Middle frontal gyrus (tissue), 1 donor: ENCODE data around the gene NDUFB5.
"Not testable (repeated sequence)": the region's sequence is repeated elsewhere in the genome, so short reads cannot be mapped to it uniquely, and the experiment has no call there.

ENCODE experiments used
- DNase-seq: peaks from one replicate; pipeline ENCODE4 v3.0.0-alpha.2; 2015; ENCODE audit warnings: low spot score; ENCODE audit errors: extremely low spot score

NDUFB5 gene

DNA sequence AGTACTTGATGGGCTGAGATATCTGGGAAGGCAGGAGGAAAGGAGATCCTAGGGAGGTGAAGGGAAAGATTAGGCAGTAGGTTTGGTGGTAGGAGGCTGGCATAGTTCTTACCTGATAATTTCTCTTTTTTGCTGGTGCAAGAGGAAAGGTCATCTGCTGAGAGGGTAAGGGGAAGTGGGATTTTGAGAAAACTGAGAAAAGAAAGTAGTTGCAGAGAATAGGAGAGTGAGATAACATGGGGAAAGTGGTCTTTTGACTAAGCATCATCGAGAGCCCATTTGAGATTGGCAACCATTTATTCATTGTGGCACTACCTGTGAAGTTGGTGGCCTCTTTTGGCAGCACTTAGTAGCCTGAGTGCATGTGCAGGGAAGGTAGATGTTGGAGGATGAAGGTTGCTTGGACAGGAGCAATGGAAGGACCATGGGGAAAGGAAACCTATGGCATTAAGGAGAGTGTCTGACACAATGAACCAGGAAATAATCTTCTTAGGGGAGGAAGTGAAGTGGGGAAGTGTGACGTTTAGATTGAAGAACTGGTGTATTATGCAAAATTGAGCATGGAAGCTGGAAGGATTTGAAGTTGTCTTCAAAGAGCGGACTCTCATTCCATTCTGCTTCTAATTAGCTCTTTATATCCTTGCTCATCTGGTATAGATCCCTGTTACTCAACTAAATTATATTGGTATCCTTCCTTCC, 26.3 kb downstream of the NDUFB5 start:
- no peak for DNase-seq

DNA sequence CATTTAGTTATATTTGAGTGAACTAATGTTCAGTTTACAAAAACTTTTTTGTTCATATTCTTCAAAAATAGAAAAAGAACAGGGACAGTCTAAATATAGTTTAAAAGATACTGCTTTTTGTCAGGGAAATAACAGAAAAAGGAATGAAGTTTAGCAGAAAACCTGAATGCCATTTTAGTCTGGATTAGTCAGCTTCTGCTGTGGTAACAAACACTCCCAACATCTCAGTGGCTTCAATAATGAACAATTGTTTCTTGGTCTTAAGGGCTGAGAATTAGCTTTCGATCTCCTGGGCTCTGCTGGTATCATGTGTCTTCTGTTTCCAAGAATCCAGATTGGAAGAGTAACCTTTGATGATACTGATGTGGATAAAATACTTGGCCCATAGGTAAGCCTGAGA, 35.9 kb downstream of the NDUFB5 start:
- no peak for DNase-seq

- DNase-seq = no peak
Measured at GRCh38 chr3:179642871-179643270, 38.3 kb downstream of the NDUFB5 start.

- not testable (repeated sequence) for DNase-seq
Measured at GRCh38 chr3:179643837-179644236, 39.2 kb downstream of the NDUFB5 start.

DNA sequence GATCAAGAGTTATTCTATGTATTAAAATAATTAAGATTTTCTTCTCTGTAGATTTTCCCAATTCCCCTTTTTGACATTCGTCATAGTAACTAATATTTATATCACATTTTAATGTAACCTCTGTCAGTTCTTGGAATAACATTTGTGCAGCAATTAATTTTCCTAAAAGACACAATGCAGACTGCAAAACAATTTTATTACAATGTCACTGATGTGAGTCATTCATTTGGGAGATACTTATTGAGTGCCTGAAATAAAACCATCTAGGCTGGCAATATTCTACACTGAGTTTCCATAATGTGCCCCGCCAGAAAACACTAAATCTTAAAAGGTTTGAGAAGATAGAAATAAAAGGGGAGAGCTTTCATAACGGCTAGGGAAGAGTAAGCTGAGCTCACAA, 41.6 kb downstream of the NDUFB5 start:
- no peak for DNase-seq

- no peak for DNase-seq
Measured at GRCh38 chr3:179651687-179652446, 47.3 kb downstream of the NDUFB5 start.

DNA sequence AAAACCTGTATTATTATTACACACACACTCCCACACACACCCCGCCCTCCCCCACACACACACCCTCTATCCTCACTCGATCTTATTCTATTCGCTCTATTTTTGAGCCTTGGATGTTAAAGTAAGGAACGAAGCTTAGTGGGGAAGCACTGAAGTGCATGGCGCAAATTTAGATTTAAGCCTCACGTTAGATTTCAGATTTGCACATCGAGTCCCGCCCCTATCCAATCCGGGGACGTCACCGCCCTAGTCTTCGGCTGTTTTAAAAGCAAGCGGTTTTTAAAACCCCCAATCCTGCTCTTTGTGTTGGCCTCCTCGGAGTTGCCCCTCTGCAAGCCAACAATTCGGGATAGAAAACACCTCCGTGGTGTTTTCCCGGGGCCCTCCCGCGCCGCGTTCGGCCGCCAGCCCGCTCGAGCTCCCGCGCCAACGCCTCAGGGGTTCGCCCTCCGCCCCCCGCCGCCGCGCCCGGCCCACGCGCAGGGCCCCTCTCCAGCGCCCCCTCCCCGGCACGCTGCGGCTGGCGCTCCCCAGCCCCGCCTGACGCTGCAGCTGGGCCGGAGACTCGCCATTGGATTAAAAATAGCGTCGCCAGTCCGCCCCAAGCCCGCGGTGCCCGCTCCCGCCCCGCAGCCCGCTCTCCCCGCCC, 48.0 kb downstream of the NDUFB5 start, which contains the start of gene USP13:
Gene USP13 (plus strand): TSS at position 594 of the 649 bp plus-strand sequence. CDS start 186 bp downstream, outside the sequence.
- peak; percentile 56 for DNase-seq

- peak; percentile 38 for DNase-seq
Measured at GRCh38 chr3:179653096-179653797, 48.7 kb downstream of the NDUFB5 start.

DNA sequence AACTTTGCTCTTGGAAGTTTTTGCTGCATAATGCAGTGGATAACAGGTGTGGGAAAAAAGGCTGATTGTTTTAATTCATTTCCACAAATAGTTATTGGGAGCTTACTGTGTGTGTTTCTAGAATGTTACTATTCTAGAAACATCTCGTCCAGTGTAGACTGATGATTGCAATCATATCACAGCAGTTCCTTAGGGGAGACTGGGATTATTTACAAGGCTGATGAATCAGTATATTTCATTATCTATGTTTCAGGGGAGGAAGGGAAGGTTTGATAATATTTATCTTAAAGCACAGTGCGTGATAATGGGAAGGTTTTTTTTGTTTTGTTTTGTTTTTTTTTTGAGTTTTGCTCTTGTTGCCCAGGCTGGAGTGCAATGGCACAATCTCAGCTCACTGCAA, 50.6 kb downstream of the NDUFB5 start:
- DNase-seq = no peak

DNA sequence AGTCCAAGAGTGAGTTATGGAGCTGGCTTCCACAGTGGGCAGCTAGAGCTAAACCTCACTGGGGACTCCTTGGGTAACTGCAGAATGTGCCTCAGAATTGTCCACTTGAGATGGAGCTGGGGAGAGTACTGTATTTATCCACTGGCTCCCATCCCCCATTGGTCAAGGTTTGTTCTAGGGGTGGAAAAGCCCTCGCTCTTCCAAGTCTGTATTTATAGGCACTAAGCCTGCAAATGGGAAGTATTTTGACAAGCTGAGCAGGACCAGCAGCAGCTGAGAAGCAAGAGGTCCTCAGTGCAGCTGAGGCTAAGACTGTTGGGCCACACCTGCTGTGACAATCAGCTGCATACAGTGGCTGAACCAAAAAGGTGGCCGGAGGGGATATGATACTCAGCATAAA, 54.0 kb downstream of the NDUFB5 start:
- DNase-seq = no peak

GRCh38 chr3:179660872-179661271, 56.3 kb downstream of the NDUFB5 start:
- no peak for DNase-seq

GRCh38 chr3:179661777-179662176, 57.2 kb downstream of the NDUFB5 start:
- DNase-seq = no peak

DNA sequence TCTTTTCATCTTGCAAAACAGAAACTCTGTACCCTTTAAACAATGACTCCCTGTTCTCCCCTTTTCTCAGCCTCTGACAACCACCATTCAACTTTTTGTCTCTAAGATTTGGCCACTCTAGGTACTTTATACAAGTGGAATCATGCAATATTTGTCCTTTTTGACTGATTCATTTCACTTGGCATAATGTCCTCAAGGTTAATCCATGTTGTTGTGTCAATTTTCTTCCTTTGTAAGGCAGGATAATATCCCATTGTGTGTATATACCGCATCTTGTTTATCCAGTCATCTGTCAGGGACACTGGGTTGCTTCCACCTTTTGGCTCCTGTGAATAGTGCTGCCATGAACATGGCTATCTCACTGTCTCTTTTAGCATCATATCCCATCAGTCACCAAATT, 58.5 kb downstream of the NDUFB5 start:
- DNase-seq = no peak

DNA sequence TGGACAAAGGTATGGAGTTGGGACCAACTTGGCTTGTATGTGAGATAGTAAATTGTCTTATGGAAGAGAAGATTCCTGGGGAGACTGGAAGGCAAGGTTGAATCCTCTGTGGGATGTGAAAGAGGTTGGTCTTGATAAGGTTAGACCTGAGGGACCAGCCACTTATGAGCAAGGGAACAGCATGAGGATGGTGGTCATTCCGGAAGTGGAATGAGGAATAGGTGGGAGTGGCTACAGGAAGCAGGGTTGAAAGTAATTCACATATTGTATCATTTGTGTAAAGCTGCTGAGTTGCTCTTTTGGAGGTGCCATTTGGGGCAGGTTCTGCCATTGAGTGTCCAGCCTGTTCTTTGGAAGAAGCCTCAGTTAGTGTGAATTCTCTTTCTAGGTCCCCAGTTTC, 61.4 kb downstream of the NDUFB5 start:
- DNase-seq = no peak

DNA sequence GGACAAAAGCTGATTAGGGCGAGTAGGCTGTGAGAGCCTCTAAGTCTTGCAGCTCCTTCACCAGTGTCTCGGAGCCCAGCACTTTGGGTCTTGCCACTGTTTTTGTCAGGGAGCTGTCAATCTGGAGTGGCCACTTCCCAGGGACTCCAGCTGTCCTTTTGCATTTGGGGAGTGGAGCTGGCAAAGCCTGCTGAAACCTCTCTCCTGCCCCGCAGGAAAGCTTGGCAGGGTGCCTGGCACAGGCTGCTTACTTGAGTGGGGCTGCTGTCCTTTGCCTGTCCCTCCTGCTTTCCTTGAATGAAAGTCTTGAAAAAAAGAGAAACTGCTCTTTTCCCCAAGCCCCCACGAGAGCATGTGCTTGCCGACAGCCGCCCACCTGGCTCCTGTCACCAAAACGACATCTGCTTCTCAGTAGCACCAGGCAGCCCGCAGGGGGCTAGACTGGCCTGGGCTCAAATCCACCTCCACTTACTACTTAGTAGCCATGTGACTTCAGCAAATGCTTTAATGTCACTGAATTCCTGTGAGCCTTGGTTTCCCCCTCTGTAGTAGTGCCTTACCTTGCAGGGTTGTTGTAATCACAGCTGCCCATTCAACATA, 61.9 kb downstream of the NDUFB5 start:
- DNase-seq = peak; percentile 15

- no peak for DNase-seq
Measured at GRCh38 chr3:179668429-179668828, 63.8 kb downstream of the NDUFB5 start.

- no peak for DNase-seq
Measured at GRCh38 chr3:179670311-179670710, 65.7 kb downstream of the NDUFB5 start.

DNA sequence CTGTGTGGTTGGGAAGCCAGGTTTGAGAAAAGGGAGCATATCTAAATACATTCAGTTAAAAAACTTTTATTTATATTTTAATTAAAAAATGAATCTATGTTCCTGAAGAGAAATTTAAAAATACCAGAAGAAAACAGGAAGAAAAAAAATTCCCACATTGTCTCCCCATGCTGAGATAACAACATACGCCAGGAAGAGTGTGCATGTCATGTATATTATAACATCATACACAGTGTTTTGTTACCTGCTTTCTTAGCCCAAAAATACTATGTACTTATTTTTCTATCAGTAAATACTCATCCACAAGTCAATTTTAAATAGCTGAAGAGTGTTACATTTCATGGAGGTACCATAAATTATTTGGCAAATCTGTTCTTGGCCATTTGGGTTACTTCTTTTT, 66.7 kb downstream of the NDUFB5 start:
- no peak for DNase-seq

DNA sequence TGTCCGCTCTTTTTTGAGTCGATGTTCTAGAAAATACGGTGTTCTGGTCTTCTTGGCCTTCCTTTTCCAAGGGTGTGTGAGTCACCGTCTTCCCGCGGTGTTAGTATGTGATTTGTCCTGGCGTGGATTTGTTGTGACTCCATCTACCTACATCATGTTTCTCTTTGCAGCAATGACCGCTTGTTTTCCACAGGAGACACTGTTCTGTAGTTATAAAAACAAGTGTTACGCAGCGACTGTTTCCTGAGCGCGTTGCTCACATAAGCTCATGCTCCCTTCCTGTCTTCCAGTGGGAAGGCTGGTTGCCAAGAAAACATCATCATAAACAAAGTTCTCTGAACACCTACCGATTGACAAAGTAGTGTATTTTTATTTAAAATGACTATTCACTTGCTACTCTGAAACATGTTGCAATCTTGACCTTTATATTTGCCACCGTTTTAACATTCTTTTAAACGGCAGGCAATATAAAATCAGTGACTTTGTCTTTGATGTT, 67.2 kb downstream of the NDUFB5 start:
- no peak for DNase-seq

DNA sequence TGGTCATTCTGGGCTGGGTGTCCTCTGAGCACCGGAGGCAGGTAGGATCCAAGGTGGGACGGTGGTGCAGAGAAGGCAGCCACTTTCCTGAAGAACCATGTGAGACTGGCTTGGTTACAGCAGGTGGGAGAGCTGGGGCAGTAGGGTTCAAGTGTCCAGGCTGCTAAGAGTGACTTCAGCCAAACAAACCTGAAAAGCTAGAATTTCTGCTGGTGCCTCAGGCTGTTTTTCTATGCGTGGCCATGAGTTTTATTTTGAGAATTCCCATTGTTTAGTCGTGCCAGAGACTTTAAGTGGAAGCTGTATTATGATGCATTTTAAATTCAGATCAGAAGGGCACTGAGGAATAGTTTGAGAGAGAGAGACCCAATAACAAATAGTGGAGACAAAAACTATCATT, 68.3 kb downstream of the NDUFB5 start:
- no peak for DNase-seq

GRCh38 chr3:179673523-179673922, 68.9 kb downstream of the NDUFB5 start:
- no peak for DNase-seq
